Endometrium (tissue), 2 donors: ENCODE results near the gene UBAC2.

Source experiments
- FAIRE-seq: peaks from 2 replicates; lab custom pipeline; 2012; peaks lifted over from hg19 to GRCh38; lab: Jason Lieb, UNC
- donor health status: control.
- donor health status: control.

The UBAC2 gene

DNA sequence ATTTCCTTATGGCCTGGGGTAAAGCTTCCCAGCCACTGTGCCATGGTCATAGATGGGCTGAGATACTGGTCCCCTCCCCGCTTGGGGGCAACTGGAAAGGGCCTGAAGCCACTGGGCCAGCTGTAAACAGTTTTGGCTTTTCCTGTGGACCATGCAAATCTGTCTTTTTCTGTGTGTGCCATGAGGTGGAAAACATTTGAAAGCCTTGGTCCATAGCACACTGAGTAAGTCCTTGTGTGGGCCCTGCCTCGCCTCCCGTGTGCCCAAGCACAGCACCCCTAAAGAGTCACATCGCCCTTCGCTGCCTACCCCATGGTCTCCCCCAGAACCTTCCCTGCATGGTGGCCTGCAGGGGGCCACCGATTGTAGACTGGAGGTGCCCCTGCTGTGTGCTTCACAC is 158.9 kb downstream of the UBAC2 start:
- no peak for FAIRE-seq

DNA sequence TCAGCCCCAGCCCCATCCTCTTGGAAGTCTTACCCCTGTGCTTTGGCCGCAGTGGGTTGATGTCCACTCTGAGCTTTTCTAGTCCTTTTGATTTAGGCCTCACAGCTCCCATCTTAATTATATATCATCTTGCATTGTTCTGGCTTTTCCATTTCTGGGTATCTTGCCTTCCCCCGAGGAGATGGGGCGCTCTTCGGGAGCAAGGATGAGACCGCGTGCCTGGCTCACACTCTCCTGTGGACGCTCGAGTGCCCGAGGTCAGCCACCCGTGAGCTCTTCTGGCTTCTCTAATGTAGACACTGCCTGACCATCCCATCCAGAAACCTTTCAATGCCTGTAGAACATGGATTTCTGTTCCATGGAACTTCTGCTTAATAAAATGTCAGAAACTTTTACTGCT is 160.0 kb downstream of the UBAC2 start:
- no peak for FAIRE-seq

DNA sequence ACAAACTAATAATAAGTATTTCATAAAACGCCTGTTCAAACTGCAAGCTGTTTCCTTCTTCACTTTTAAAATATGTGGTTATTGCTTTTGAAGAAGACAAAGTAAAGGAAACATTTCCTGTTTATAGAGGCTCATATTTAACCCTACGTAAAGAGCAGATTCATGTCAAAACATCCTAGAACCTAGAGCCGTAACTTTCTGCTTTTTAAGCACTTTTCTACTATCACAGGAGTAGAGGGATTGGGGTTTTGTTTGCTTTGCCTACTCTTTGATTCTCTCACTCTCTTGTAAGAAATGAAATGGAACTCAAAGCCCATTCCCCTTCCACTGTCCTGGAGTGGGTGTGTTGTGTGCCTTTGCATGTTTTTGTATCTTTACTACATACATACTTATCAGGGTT is 160.5 kb downstream of the UBAC2 start:
- FAIRE-seq: no peak

DNA sequence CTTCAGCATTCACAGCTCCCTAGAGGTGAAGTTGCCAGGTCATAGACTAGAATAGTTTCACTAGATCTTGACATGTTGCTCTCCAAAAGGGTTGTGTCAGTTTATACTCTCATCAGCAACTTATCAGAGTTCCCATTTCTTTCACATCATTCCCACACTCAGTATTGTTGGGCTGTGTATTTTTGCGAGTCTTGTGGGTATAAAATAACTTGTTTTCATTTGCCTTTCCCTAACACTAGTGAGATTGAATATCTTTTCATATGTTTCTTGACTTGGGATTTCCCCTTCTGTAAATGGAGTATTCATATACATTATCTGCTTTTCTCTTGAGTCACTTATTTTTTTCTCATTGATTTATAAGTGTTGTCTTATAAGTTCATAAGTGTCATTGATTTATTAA is 161.7 kb downstream of the UBAC2 start:
- FAIRE-seq: no peak

DNA sequence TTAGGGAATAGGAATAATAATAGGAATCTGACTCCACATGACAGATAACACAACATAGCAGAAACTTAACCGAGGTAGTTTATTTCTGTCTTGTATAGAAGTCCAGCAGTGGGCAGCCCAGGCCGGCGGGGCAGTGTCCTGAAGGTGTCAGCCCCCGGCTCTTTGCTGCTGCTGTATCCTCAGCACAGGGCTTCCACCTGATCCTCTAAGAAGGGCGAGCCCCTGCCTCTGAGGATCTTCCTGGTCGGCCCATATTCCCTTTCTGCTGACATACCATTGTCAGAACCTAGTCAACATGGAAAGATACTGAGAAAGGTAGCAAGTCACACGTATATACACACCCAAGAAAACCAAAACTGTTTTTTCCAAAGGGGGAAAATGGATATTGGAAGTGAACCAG is 162.7 kb downstream of the UBAC2 start:
- no peak for FAIRE-seq

DNA sequence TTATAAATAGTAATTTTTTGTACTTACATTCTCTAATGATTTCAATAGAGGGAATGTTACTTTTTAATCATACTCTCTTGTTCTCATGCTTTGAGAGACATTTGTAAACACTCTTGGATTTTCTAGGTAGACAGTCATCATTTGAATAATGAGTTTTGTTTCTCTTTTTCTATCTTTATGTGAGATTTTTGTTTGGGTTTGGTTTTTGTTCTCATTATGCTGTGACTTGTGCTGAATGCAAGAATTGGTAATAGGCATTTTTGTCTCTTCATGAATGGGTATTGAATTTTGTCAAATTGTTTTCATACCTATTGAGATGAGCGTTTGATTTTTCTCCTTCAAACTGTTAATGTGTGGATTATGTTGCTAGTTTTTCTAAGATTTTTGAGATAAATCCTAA is 163.3 kb downstream of the UBAC2 start:
- no peak for FAIRE-seq

DNA sequence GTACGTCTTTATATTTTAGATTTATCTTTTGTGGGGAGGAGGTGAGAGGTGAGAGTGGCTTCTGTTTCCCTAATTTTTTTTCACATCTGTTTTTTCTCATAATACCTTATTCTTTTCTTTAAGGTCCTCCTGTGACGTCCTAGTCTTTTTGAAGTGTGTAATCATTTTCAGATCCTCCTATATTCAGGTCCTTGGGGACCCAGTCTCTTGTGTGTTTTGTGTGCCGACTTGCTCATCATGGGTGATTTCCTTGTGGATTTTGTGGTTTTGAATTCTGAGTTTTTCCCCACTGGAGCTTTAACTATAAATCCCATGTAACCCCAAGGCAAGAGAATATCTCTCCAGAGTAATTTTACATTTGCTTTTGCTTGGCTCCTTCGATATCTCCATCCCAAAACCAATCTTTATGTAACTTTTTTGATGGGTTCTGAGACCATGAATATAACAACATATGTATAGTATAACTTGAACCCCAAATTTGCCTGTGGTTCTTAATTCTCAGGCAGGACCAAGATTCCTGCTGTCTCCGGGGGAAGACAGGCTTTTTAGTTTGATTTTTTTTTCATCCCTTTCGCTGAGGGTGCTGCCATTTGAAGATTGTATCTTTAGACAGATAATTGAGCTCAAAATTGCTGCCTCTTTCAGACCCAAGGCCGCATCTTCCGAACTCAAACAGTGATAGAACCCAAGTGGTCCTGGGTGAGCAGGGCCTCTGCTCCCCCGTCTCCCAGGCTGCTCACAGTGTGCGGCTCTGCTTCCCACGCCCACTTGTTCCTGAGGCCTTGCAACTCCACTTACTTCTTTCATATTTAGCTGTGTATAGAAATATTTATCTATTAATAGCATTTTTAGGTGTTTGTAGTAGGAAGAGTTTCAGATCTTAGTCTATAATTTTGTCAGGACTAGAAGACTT is 165.7 kb downstream of the UBAC2 start:
- FAIRE-seq: no peak

DNA sequence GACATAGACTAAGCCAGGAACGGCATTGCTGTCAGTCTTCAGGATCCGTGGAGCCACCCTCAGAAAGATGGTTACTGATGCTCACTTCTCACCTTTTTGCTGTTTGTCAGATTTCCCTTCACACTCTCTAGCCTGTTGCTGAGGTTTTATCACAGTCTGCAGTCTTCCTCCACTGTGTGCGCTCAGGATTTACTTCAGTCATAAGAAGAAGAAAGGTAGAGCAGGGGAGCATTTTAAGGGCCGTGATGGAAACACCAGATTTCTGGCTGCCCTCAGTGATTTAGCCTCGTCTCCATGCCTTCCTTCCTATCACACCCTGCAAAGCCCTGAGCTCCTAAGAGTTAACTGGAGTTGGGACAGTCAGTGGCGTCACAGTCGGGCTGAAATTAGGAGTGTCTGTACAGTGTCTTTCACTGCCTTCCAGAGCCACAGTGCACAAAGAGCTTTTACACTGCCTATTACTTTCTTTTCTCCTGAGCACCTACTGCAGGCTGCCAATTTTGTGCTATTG is 166.5 kb downstream of the UBAC2 start:
- FAIRE-seq: no peak

DNA sequence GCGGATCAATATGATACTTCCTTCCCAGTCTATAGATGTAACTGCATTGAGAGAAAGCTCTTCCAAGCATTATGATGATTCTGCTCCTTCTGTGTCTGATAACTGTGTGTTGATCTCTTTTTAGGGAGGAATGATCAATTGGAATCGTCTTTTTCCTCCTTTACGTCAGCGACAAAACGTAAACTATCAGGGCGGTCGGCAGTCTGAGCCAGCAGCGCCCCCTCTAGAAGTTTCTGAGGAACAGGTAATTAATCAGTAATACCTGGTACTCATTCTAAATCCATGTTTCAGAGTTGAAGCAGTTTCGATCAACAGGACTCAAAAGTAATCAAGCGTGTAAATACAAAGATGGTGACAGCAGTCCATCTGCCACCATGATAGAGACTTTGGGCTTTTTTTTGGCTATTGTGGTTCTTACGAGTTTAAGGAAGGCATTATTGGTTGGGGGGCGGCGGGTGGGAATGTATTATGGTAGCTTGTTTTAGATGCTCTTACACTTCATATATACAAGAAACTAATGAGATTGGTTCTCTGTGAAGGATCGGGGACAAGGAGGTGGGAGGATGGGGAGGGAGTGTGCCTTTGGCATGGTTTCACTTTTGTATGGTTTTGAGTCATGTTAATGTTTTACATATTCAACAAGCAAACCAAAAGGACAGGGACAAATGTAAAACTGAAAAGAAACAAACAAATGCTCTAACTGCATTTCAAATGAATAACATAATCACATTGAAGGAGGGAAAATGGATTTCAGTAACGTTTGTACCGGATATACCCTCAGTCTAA is 167.2 kb downstream of the UBAC2 start:
- no peak for FAIRE-seq

DNA sequence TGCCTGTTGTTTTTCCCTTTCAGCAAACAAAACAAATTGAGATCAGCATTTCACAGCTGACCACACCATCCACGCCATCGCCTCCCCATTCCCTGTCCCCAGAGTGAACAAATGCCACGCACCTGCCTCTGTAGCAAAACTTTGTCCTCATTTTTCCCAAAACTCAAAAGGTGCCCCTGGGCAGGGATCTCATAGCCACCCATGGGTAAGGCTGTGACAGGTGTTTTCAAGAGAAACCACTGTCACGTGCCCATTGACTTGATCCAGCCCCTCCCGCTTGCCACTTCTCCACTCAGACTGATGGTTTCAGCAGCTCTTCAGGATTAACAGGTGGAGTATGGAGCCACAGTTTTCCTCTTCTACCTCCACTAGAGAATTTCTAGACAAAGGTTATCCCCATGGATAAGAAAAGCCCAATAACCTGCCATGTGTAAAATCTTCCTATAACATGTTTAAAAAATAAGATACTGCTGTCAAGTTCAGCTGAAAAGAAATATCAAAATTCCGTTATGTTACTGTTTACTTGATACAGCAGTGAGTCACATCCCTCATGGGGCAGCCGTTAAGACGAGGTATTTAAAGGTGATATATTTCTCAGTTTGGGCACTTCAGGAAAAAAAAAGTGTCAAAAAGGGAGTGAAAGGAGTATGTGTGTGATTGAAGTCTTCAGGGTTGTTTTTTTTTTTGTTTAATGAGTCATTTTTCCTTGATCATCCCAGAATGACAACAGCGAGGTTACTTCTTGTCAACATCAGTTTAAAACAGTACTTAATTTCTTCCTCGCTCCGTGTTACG is 170.0 kb downstream of the UBAC2 start:
- no peak for FAIRE-seq

DNA sequence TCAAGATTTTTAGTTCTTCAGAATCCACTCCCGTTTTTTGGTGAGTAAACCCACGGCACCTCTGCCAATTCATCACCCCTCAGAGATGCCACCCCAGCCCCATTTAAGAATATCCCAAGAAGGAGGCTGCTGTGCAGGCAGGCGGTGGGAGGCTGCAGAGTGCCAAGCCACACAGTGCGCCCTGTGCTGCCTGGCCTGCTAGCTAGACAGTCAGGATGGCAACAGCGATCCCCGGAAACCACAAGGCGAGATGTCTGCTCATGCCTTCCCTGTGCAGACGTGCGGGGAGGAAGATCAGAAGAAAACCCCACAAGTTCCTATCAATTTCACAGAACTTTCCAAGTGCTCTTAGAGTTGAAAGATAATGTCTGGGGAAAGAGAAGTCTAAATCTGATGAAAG is 171.3 kb downstream of the UBAC2 start:
- no peak for FAIRE-seq

DNA sequence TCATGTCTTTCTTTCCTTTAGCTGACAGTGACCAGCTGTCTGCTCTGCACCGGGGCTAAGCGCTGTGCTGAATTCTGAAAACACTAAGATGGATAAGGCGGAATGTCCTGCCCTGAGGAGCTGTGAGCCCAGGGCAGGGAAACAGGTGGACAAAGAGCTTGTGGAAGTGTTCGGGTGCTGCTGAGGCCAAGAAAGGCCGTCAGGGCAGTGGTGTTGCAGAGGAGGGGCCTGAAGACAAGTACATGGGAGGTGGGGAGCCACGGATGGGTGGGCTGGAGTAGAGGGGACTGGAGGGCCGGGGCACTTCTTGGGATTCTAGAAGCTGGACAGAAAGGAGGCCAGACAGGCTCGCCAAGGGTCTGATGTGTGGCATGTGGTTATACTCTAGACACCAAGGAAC is 172.8 kb downstream of the UBAC2 start:
- FAIRE-seq: no peak

DNA sequence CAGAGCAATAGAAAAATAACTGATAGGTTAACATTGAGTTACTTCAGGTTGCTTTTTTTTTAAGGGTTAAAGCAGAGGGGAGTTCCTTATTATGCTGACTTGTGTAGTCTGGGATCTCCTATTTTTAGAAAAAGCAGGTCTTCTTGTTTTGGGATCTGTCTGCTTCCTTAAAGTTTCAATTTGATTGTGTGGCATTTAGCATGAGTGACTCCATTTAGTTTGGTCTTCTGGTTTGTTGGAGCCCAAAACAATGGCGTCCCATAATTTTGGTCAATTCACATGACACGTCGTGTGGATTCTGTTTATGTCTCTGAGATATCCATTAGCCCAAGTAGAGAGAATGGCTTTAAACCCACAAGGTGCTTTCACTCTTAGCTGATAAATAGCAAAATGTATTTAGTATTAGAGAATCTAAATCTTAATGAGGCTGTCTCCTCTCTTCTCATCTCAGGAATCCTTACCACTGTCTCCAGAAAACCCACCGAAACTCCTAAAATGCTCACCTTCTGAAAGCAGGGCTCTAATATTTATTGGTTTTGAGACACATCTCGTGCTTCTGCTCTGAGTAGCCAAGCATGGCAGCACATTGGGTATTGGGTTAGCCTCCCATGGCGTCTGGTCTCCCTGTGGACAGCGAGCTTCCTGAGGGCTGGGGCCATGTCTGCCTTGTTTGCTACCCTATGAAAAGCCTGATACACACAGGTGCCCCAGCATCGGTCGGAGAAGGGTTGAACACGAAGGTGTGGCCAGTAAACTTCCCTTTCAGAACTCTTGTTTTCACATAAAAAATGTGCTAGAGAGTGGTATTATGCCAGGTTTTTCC is 173.7 kb downstream of the UBAC2 start:
- FAIRE-seq: no peak

DNA sequence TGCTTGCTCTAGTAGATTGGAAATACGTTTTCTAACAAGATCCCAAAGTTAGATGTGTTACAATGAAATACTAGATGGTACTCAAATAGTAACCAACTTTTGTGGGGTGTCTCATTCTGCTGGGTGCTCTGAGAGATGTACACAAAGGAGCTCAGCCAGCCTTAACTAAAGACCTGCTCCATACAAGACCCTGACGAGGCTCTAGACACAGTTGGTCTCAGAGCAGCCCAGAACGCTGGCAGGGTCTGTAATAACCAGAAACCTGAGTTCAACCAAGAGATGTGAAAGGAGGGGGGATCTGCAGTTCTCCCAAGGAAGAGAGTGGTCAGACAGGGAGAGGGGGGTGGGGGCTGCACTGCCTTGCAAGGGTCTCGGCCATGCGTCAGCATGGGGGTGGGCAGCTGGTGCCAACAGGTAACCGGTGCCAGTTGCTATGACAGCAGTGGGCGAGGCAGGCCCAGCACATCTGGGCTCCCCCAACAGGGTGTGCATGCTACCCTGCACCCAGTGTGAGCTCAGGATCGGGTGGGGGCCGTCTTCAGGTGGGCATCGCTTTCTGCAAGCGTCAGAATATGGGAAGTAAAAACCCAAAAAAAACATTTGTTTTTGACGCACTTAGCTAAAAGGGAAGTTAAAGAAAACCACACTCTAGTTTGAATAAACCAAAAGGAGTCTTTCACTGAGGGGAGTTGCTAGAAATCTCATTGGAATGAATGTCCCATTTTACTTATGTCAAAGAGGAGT is 174.5 kb downstream of the UBAC2 start:
- FAIRE-seq: no peak

DNA sequence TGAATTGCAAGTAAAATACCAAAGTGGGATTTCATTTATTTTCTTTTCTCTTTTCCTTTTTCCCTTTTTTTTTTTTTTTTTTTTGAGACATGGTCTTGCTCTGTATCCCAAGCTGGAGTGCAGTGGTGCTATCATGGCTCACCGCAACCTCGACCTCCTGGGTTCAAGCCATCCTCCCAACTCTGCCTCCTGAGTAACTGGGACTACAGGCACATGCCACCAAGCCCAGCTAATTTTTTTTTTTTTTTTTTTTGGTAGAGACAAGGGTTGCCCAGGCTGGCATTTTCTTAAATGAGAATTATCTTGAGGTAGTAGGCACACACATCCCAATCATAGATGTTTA is 175.1 kb downstream of the UBAC2 start:
- no peak for FAIRE-seq

DNA sequence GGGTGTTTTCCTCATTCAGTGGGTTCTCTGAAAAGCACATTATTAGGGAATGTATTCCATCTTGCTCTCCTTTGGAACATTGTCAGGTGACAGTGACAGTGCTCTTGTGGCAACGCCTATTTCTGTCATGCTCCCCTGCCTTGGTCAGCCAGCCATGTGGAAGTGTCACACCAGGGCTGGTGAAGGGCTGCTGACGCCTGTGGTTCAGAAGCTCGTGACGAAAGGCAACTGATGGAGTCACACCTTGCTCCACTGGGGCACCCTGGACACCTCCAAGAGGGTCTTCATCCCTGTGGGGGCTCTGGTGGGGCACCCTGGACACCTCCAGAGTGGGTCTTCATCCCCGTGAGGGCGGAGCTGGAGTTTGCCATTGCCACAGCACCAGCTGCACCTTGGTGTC is 175.5 kb downstream of the UBAC2 start:
- FAIRE-seq: no peak

DNA sequence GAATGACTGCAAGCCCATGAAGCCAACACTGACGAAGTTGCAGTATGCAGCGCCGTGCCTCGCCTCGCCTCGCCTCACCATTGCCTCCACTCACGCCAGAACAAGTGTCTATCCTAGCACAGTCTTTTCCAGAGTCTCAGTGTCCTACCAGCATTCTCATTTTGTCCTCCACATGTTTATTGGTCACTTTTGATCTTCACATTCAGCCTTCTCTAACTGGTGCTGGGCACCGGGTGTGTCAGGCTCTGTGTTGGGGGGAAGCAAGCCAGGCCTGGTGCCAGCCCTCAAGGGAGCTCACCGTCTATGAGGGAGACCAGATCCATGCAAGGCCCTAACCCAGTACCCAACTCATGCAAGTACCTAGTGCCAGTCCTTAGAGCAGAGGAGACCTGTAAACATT is 176.3 kb downstream of the UBAC2 start:
- FAIRE-seq: no peak

DNA sequence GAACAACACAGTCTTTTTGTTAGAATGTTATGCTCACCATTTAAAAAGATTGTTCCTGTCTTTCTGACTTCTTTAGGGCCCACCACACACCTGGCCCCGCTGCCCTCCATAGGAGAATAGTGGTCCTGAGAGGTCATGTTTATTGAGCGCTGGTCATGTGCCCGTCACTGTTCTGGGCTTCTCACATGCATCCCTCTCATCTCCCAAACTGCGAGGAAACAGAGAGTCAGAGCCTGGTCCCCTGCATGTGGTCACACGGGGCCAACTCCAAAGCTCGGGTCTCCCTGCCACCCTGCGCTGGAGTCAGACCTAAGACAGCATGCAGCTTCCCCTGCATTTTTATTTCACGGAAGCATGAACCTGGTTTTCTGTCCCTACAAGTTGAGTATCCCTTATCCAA is 177.0 kb downstream of the UBAC2 start:
- no peak for FAIRE-seq

DNA sequence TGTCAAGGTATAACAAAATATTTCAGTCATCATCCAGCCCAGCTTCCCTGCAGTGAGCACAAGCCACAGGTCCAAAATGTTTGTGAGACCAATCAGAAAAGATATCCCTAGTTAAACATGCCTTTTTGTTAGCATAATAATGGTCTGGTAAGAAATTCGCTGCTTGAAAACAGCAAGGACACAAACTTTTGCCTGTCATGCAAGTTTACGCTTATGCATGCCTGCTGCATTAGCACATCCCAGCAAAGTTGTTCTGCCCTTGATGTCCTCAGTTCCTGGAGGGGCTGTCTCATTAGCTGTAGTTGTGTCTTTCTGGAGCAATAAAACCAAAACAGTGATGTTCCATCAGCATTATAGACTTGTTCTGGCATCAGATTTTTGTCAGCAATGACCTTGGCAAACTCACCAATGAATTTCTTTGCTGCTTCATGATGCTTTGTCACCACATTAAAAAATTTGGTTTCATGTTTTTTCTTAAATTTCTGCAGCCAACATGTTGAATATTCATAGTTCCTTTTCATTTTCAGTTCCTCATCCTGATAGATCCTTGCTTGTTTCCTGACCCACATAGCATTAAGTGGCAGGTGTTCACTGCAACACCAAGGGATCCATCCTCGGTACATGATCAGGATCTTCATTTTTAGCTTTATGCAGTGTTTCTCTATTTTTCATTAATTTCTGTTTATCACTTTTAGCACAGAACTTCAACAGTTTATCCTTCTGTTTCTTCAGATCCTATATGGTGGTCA is 178.5 kb downstream of the UBAC2 start:
- no peak for FAIRE-seq
